Stimulated activated CD8-positive, alpha-beta memory T cell treated with anti-CD3 and anti-CD28 coated beads, Interleukin-4, amount 100 ng/mL, for 4 hours (primary cell): ENCODE results near the gene AGBL1.

ENCODE experiments used
- DNase-seq, 2 donors: peaks; one replicate each; pipeline ENCODE4 v3.0.0-alpha.2; 2020; ENCODE audit warnings: low read depth in 2 of 2, low spot score in 1 of 2

Gene AGBL1

DNA sequence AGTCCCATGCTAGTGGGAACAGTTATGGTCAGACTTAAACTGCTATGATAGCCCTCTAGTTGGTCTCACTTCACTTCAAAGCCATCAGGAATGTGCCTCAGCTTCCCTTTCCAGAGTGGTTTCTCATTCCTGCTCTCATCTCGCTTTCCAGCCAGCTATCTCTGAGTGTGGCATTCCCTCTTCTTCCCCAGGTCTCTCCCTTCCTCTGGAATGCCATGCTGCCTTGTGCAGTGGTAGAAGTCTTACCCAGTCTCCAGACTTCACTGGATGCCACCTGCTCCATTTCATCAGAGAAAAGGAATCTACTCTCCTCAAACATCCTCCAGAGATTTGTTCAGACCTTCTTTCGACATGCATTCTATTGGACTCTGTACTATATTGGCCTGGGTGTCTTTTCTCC lies 83.0 kb downstream of the AGBL1 start:
- DNase-seq = no peak

DNA sequence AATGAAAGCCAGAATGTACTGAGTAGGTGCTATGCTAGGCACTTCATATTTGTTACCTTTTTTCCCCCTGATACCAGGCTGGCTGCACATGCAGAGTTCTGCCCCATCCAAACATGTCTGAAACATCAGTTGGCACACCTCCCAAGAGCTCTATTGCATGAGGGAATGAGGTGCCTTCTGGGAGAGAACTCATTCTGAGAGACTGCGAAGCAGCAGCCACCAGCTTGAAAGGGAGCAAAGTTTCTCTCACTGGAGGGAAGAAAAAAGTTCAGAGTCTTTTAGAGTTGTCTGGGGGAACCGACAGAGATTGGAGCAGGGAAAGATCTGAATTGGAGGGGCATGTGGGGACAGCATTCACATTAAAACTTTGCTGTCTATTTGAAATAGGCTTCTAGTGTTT lies 84.1 kb downstream of the AGBL1 start:
- no peak for DNase-seq

DNA sequence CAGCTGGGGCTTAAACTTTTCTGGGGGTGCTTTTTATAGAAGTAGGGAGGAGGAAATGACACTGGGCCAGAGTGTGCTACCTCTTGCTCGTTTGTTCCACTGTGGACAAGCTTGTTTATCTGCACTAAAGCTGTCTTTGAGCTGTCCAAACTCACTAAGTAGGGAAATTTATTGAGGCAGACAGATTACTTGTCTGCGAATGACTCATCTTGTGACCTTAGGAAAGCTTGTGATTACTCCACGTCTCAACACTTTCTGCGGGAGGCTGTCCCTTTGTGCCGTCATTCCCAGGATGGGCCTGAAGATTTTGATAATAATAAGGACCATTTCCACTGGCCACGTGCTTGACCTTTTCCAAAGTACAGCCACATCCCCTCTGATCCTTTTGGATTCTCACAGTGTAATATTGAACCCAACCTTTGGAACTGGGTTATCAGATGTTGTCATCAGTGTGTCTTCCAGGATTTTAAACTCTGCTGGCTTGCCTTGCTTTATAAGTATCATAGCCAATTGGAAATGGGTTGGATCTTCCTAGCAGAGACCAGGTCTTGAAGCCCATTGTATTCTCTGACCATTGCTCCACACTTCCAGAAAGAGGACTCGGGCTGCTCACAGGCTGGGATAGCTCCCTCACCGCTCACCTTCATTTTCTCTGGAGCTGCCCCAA lies 84.7 kb downstream of the AGBL1 start:
- no peak for DNase-seq

- no peak for DNase-seq
Observed at GRCh38 chr15:86165265-86166211, 85.9 kb downstream of the AGBL1 start.

GRCh38 chr15:86167841-86168240 lies 88.2 kb downstream of the AGBL1 start:
- no peak for DNase-seq

- DNase-seq = no peak
Observed at GRCh38 chr15:86178845-86179244, 99.2 kb downstream of the AGBL1 start.

DNA sequence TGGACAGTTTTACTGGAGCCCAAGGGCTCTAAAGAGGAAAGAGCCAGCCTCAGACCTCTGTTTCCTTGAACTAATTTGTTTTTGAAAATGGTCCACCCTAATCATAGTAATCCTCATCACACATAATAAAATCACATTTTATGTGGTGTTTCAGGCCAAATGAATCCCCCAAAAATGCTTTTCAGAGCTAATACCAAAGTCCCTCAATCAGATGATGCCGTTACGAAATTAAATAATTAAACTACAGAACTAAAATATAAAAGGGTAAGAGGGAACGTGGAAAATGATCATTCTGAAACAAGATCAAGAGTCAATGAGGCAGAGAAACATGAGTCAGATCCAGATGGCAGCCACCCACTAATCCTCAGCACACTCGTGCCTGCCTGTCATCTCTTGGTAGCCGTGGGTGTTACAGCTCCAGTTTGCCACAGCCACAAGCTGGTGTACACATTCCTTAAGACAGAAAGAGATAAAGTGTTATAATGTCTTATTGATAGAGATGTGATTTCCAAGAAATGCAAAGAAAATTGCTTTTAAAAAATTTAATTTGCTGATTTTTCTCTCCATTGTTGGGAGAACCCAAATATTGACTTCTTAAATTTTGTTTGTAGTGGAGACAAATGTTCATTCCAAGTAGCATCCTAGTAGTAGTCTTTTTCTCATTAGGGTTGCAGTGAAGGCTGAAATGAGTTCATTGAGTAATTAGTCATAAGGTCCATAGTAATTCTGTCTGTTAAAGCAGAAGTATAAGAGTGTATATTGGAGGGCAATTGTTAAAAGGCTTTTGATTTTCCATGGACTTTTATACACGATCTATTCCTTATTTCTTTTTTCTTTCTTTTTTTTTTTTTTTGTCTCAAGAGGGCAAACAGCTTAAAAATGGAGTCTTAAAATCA lies 104.2 kb downstream of the AGBL1 start:
- DNase-seq = no peak

DNA sequence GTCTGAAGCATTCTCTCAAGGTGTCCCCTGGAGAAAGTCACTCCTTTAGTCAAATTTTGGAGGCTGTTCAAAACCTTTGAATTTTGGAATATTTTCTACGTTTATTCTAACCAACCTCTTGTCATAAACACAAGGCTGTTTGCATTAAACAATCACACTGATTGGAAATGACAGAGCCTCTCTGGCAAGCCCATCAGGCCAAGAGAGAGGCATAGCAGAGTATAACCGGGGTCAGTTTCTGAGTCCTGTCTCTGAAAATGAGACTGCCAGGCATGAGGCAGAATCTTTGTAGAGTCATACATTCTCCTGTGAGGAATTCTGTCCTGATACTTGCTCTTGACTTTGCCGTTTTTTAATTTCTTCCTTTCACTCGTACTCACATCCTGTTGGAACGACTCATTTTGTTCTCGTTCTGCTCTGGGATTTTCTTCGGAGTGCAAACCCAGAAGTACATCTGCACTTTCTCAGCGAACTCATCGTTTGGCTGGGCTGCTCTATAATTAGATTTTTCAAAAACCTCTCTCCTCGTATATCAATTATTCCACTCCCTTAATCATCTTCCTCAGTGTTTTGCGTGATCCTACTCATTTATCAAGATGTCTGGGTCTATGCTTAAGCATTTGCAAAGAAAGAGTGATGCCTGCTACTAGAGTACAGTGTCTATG lies 114.2 kb downstream of the AGBL1 start:
- no peak for DNase-seq

DNA sequence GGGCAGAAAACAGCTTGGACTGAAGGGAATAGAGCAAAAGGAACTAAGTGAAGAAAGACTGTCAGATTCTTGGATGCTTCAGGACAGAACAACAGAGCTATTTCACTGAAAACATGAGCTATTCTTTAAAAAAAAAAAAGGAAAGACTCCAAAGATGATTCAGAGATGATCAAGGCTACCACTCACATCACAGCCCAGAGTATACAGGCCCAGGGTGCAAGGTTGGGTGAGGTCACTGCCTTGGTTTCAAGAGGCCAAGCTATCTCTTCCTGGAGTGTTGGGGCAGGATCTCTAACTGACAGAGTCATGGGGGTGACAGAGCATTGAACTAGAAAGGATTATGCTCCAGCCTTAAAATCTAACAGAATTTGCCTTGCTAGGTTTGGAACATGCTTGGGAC lies 118.1 kb downstream of the AGBL1 start:
- no peak for DNase-seq

- DNase-seq = no peak
Observed at GRCh38 chr15:86199467-86200145, 119.9 kb downstream of the AGBL1 start.

DNA sequence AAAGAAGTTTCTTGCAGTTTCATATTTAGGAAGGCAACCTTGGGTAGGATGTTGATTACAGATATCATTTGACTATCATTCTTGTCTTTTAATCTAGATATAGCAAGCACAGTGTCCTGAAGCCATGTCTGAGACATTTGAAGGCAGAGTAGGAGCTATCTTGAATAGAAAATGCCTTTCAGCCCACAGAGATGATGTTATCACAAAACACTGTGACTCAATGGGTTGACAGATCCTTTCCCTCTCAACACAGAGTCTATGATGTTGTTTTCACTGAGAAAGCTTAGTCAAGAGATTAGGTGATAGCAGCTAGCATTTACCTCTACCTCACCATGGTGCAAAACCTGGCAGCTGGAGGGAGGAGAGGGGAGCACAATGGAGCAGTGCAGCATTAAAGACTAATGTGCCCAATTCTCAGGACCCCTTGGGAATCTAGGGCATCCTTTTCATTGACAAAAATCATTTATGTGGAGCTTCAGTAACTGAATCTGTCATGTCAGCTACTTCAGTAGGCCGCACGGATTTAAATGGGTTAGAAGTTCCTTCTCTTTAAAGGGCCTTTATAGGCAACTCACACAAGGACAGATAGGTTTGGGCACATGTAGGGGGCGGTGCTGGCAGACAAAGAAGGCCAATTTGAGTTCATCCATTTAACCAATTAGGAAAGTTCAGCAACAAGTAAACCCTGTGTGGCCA lies 121.8 kb downstream of the AGBL1 start:
- DNase-seq = no peak

- DNase-seq = no peak
Observed at GRCh38 chr15:86203462-86203861, 123.8 kb downstream of the AGBL1 start.

DNA sequence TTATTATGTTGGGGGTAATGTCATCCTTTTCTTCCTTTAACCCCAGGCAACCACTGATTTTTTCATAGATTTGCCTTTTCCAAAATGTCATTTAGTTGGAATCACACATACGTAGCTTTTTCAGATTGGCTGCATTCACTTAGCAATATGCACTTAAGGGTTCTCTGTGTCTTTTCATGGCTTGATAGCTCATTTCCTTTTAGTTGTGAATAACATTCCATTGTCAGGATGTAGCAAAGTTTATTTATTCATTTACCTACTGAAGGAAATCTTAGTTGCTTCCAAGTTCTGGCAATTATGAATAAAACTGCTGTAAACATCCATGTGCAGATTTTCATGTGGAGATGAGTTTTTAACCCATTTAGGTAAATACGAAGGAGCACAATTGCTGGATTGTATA lies 125.4 kb downstream of the AGBL1 start:
- no peak for DNase-seq

- no peak for DNase-seq
Observed at GRCh38 chr15:86213420-86213819, 133.7 kb downstream of the AGBL1 start.

DNA sequence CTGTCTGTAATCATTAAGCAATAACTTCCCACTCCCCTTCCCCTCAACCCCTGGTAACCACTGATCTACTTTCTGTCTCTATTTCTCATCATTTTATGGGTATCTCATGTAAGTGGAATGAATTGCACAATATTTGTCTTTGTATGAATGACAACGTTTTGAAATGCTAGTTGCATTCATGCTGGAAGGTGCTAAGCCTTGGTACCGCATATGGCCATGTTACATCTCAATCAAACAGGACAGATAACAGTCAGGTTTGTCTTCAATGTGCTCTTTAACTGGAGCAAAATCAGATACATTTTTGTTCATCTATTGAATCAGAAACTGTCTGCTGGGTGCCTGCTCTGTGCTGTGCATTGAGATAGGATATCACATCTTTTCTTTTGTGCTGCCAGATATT lies 134.2 kb downstream of the AGBL1 start:
- no peak for DNase-seq

- no peak for DNase-seq
Observed at GRCh38 chr15:86221119-86221518, 141.4 kb downstream of the AGBL1 start.

DNA sequence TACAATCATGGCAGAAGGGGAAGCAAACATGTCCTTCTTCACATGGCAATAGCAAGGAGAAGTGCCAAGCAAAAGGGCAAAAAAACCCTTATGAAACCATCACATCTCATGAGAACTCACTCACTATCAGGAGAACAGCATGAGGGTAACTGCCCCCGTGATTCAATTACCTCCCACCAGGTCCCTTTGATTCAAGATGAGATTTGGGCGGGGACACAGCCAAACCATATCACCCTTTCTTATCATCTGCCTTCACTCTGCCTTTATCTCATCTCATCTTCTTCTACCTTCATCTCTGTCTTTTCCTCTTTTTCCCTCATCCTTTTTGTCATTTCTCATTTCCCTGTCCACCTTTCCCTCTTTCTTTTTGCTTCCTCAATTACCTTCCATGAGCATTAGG lies 149.6 kb downstream of the AGBL1 start:
- no peak for DNase-seq

DNA sequence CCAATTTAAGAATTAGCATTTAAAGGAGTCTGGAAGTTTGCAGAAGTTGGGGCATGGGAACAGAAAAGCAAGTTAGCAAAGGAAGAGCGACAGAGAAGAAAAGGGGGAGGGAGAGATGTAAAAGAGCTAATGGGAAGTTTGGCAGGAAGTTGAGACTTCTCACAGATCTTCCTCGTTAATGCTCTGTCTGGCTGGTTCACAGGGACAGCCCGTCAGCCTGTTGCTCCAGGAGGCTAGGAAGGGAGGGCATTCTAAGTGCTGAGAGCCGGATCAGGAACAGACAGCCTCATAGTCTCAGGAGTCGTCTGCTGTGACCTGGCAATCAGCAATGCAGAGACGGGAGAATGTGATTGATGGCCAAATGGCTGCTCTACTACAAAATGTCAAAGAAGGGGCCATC lies 150.3 kb downstream of the AGBL1 start:
- no peak for DNase-seq

GRCh38 chr15:86231864-86232721 lies 152.4 kb downstream of the AGBL1 start:
- DNase-seq = no peak
